Progenitor cell of endocrine pancreas (in vitro differentiated cells): ENCODE data around the gene AFG1L. TPM values are rescaled to one million over a fixed set of nuclear protein-coding genes. Genes with fewer than 3 reads are reported as not detected.

Source experiments
- DNase-seq: peaks from one replicate; pipeline ENCODE4 v3.0.0; 2021; ENCODE audit warnings: low spot score; ENCODE audit not compliant: unreplicated experiment
- H3K27ac Mint-ChIP-seq: 2 replicates; pipeline ENCODE4 v1.8.0; 2021; ENCODE audit warnings: mild to moderate bottlenecking, moderate library complexity, mixed read lengths
- H3K27me3 Mint-ChIP-seq: 2 replicates; pipeline ENCODE4 v1.8.0; 2021; ENCODE audit warnings: mixed read lengths
- H3K36me3 Mint-ChIP-seq: 2 replicates; pipeline ENCODE4 v1.8.0; 2022; ENCODE audit warnings: mixed read lengths; ENCODE audit not compliant: insufficient read depth
- H3K4me1 Mint-ChIP-seq: 2 replicates; pipeline ENCODE4 v1.8.0; 2021; ENCODE audit warnings: low read depth, mixed read lengths
- H3K4me3 Mint-ChIP-seq: 2 replicates; pipeline ENCODE4 v1.8.0; 2021; ENCODE audit warnings: low read depth, mild to moderate bottlenecking, moderate library complexity, mixed read lengths
- H3K9me3 Mint-ChIP-seq: 2 replicates; pipeline ENCODE4 v1.8.0; 2021; ENCODE audit warnings: low read depth, mixed read lengths
- CTCF ChIP-seq: fragments of 200-600 bp; sonication (generic); IDR thresholded peaks from one replicate; pipeline ENCODE4 v1.5.0; 2021; ENCODE audit warnings: antibody characterized with exemption, mild to moderate bottlenecking; ENCODE audit not compliant: unreplicated experiment
- total RNA-seq: library from RNA; stranded (reverse); gene quantifications from 2 replicates; pipeline ENCODE4 v1.2.1, GENCODE V29; 2021

AFG1L gene
- total RNA-seq, 1 donor from 2014 or later: 9.6 TPM

- Mint-ChIP-seq H3K4me1 (peaks cover 21% of the 10 kb centered on the region), H3K27ac (no peak overlapping the region), H3K4me3 (no peak overlapping the region), H3K9me3 (no peaks in the 10 kb centered on the region), H3K36me3 (no peaks in the 10 kb centered on the region), H3K27me3 (no peaks in the 10 kb centered on the region)
- DNase-seq: no peak
- TF ChIP-seq CTCF: no peak
Measured at GRCh38 chr6:108469316-108469715, 174.5 kb downstream of the AFG1L start.

DNA sequence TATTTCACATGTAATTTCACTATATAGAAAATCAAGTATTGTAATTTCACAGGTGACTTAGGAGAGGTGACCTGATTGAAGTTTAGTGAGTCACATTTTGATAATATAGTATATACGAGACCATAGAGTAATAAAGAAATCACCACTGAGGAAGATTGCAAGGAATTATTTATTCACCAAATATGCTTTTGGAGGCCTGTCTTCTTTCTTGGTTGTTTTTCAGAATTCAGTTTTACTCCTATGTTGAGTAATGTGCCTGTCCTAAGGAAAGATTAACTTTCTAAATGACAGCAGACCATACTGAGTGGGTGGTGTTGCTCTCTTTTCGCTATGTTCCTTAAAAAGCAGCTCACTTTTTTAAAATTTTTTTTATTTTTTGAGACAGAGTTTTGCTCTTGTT, 178.3 kb downstream of the AFG1L start:
- no peak overlapping the region for H3K4me3 Mint-ChIP-seq
- H3K4me1 Mint-ChIP-seq: peaks cover 13% of the 10 kb centered on the region
- no peak for DNase-seq
- H3K9me3 Mint-ChIP-seq: no peaks in the 10 kb centered on the region
- no peaks in the 10 kb centered on the region for H3K27me3 Mint-ChIP-seq
- no peaks in the 10 kb centered on the region for H3K36me3 Mint-ChIP-seq
- TF ChIP-seq CTCF: no peak
- H3K27ac Mint-ChIP-seq: no peak overlapping the region

GRCh38 chr6:108476376-108476775, 181.5 kb downstream of the AFG1L start:
- Mint-ChIP-seq H3K27ac (no peak overlapping the region), H3K4me1 (peaks cover 3% of the 10 kb centered on the region), H3K36me3 (peaks cover 5% of the 10 kb centered on the region), H3K9me3 (no peaks in the 10 kb centered on the region), H3K4me3 (no peak overlapping the region), H3K27me3 (no peaks in the 10 kb centered on the region)
- no peak for DNase-seq
- no peak for TF ChIP-seq CTCF

- H3K4me1 Mint-ChIP-seq: peaks cover 3% of the 10 kb centered on the region
- no peak overlapping the region for H3K4me3 Mint-ChIP-seq
- TF ChIP-seq CTCF: no peak
- no peak for DNase-seq
- peaks cover 1% of the 10 kb centered on the region for H3K9me3 Mint-ChIP-seq
- H3K27me3 Mint-ChIP-seq: no peaks in the 10 kb centered on the region
- H3K27ac Mint-ChIP-seq: no peak overlapping the region
- H3K36me3 Mint-ChIP-seq: peaks cover 5% of the 10 kb centered on the region
Measured at GRCh38 chr6:108476847-108477430, 182.1 kb downstream of the AFG1L start.

- no peak for DNase-seq
- no peak overlapping the region for H3K27ac Mint-ChIP-seq
Measured at GRCh38 chr6:108482559-108482958, 187.7 kb downstream of the AFG1L start.

More at GRCh38 chr6:108482559-108482958, 187.7 kb downstream of the AFG1L start:
- TF ChIP-seq CTCF: no peak
- peaks cover 6% of the 10 kb centered on the region for H3K36me3 Mint-ChIP-seq
- no peaks in the 10 kb centered on the region for H3K27me3 Mint-ChIP-seq
- H3K4me1 Mint-ChIP-seq: peaks cover 3% of the 10 kb centered on the region
- no peak overlapping the region for H3K4me3 Mint-ChIP-seq
- peaks cover 3% of the 10 kb centered on the region for H3K9me3 Mint-ChIP-seq
